Stimulated activated naive CD4-positive, alpha-beta T cell (primary cell): Measurements from ENCODE around the gene DMRTC1.
"Not testable (repeated sequence)": the region's sequence is repeated elsewhere in the genome, so short reads cannot be mapped to it uniquely, and the experiment has no call there.

Experiments used
- DNase-seq, 6 experiments: peaks; one replicate each; lab custom pipeline; 2025; lab: John Stamatoyannopoulos, UW

Gene DMRTC1

GRCh38 chrX:72943819-72944169, at the start of gene DMRTC1:
Gene DMRTC1, minus strand, starts transcription at chrX:72943837. Its CDS starts 68,143 bp downstream, at chrX:72875694.
- DNase-seq = not testable (repeated sequence)

GRCh38 chrX:72980894-72981469, 37.3 kb upstream of the DMRTC1 start:
- not testable (repeated sequence) for DNase-seq

GRCh38 chrX:72974885-72975284, 31.2 kb upstream of the DMRTC1 start:
- not testable (repeated sequence) for DNase-seq

GRCh38 chrX:72971859-72972258, 28.2 kb upstream of the DMRTC1 start:
- not testable (repeated sequence) for DNase-seq

- DNase-seq = not testable (repeated sequence)
Measured at GRCh38 chrX:72959971-72960370, 16.3 kb upstream of the DMRTC1 start.

GRCh38 chrX:72943035-72943818, 410 bp downstream of the DMRTC1 start:
- not testable (repeated sequence) for DNase-seq

- not testable (repeated sequence) for DNase-seq
Measured at GRCh38 chrX:72942272-72942671, 1.4 kb downstream of the DMRTC1 start.

- DNase-seq = not testable (repeated sequence)
Measured at GRCh38 chrX:72937906-72938305, 5.7 kb downstream of the DMRTC1 start, which contains the start of gene FAM236A. Gene FAM236A, plus strand, starts transcription at chrX:72938206. Its CDS starts 57 bp downstream, at chrX:72938263.

GRCh38 chrX:72936882-72937455, 6.7 kb downstream of the DMRTC1 start:
- DNase-seq = not testable (repeated sequence)

- not testable (repeated sequence) for DNase-seq
Measured at GRCh38 chrX:72936455-72936854, 7.2 kb downstream of the DMRTC1 start.

GRCh38 chrX:72932283-72932682, 11.4 kb downstream of the DMRTC1 start:
- not testable (repeated sequence) for DNase-seq

- not testable (repeated sequence) for DNase-seq
Measured at GRCh38 chrX:72916096-72916495, 27.5 kb downstream of the DMRTC1 start.

GRCh38 chrX:72912315-72912714, 31.3 kb downstream of the DMRTC1 start, which contains the start of gene FAM236C:
Gene FAM236C, plus strand, starts transcription at chrX:72912615. Its CDS starts 100 bp downstream, at chrX:72912715.
- not testable (repeated sequence) for DNase-seq

GRCh38 chrX:72889740-72890139, 53.9 kb downstream of the DMRTC1 start:
- not testable (repeated sequence) for DNase-seq

GRCh38 chrX:72882898-72883297, 60.7 kb downstream of the DMRTC1 start:
- DNase-seq = not testable (repeated sequence)

- DNase-seq = not testable (repeated sequence)
Measured at GRCh38 chrX:72837532-72837931, 106.1 kb downstream of the DMRTC1 start.

- DNase-seq = not testable (repeated sequence)
Measured at GRCh38 chrX:72830701-72831100, 112.9 kb downstream of the DMRTC1 start.
